Activated CD4-positive, CD25-positive, alpha-beta regulatory T cell treated with anti-CD3 and anti-CD28 coated beads, Interleukin-2, amount 50 U/mL, for 72 hours (primary cell): ENCODE results near the gene RAB42.
"Not testable (repeated sequence)": the region's sequence is repeated elsewhere in the genome, so short reads cannot be mapped to it uniquely, and the experiment has no call there.

ENCODE experiments used
- DNase-seq: peaks from one replicate; pipeline ENCODE4 v3.0.0; 2021

The RAB42 gene

DNA sequence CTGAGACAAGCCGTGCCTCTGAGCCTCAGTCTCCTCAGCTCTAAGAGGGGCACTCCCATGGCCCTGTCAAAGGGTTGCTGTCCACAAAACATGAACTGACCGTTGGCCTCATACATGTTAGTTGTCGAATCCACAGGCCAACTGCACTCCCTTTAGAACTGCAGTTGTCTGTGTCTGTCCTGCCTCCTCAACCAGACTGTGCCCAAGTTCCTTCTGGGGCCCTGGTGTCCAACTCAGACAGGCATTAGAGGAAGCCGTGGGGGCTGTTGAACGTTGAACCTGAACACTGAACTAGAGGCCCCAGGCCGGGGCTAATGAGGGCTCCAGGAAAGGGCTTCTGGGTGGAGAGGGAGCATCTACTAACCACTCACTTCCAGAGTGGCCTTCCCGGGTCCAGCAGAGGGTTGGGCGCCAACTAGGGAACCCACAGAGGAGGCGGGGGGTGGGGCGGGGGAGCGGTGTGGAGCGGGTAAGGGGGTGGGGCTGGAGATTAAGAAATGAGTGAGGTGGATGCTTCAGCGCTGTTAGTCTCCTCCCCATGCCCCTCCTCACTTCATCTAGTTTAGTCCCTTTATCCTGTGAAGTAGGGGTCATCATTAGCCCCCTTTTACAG, at the start of gene RAB42:
RAB42 (plus strand) TSS at position 558 of the 613 bp plus-strand sequence. CDS start 247 bp downstream, outside the sequence.
- DNase-seq = no peak

DNA sequence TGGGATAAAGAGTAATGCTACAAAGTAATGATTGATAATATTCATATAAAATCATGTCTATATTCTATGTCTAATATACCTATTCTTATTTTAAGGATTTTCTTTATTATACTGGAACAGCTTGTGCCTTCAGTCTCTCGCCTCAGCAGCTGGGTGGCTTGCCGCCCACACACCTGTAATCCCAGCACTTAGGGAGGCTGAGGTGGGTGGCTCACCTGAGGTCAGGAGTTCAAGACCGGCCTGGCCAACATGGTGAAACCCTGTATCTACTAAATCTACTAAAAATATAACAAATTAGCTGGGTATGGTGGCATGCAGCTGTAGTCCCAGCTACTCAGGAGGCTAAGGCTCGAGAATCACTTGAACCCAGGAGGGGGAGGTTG, 46.8 kb upstream of the RAB42 start:
- DNase-seq = no peak

- no peak for DNase-seq
These were observed 43.7 kb upstream of the RAB42 start for GRCh38 chr1:28548318-28548717.

DNA sequence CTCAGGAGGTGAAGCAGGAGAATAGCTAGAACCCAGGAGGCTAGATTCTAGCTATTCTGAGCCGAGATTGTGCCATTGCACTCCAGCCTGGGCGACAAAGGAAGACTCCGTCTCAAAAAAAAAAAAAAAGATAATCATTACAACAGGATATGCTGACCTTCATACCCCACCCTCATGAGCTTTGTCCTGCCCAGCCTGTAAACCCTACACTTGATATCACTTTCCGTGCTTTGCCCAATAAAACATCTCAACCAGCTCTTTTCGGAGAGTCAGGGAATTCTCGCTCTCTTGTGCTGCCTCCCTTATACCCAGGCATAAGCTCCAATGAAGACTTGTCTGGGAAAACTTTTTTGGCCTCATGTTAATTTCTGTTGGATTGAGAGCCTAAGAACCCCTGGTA, 40.7 kb upstream of the RAB42 start:
- no peak for DNase-seq

DNA sequence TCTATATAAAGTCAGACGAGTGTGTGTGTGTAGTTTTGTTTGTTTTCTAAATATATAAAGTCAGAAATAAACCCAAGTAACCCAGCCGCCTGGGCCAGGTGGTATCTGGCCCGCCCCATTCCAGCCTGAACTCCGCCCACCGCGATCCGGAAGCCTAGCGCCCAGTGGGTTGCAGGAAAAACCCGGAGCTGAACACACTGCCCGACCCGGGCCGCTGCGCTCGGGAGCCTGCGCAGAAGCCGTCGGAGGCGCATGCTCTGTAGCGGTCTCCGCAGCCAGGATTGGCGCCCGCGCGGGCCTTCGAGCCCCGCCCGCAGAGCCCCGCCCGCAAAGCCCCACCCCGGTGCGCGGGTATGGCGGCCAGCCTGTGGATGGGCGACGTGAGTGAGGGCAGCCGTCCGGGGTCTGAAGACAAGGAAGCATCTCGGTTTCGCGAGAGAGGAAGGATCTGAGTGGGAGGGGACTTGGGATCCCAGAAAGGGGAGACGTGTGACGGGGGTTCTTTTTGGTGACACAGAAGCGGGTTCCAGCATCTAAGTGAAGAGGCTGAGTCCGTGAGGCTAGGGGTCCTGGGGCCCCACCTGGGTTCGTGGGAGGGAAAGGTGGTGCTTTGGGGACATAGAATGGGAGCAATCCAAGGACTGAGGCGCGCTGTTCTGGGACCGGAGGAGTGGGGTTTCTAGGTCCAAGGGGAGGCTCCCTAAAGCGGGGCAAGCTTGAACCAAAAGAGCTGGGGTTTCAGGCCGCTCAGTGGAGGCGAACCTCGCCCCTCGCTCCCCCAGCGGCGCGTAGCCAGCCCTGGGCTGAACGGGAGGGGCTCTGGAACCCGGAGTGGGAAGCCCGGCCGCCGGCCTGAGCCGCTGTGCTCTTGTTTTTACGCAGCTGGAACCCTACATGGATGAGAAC, 39.1 kb upstream of the RAB42 start, which contains the start of gene TRNAU1AP:
TRNAU1AP (plus strand) TSS at position 328 of the 906 bp plus-strand sequence; CDS start at position 354, 26 bp downstream.
- peak; percentile 97 for DNase-seq

DNA sequence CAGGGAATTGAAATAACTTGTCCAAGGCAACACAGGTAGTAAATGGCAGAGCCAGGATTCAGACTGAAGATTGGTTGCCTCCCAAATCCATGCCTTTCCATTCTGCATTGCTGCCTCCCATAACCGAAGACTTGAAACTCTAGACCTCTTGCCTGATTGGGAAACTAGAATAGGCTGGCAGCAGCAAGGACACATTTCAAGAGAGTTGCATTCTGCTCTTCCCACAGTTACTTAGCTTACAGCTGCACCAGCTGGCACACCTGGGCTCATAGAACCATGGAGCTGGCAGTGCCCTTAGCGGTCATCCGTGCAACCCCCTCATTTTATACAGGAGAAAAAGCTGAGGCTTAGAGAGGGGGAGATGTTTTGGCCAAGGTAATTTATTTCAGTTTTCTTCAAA, 31.2 kb upstream of the RAB42 start:
- DNase-seq = no peak

- DNase-seq = no peak
These were observed 27.8 kb upstream of the RAB42 start for GRCh38 chr1:28564310-28564709.

- no peak for DNase-seq
These were observed 27.0 kb upstream of the RAB42 start for GRCh38 chr1:28565040-28565439.

DNA sequence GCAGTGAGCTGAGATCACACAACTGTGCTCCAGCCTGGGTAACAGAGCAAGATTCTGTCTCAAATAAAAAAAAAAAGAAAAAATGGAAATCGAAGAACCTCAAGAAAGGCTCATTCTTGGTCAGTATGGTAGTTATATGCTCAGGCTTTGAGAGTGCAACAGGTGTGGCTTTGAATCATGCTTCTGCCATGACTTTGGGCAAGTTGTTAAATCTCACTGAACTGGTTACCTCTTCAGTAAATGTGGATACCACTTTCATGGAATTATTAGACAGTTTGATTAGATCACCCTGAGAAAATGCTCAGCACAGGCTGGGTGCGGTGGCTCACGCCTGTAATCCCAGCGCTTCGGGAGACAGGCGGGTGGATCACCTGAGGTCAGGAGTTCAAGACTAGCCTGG, 26.3 kb upstream of the RAB42 start:
- DNase-seq = no peak

GRCh38 chr1:28566931-28567330, 25.1 kb upstream of the RAB42 start:
- DNase-seq = no peak

DNA sequence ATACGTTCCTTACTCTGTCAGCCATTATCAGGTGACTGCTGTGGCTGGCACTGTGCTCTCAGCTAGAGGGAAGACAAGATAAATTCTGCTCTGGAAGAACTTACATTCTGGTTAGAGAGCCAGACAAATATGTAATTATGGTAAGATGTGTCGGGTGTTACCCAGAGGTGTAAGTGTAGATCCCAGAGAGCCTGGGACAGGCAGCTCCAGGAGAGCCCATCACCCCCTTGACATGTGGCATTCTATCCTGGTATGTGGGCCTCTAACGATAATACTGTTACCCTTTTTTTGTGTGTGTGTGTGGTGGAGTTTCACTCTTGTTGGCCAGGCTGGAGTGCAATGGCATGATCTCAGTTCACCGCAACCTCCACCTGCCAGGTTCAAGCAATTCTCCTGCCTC, 20.2 kb upstream of the RAB42 start:
- no peak for DNase-seq

DNA sequence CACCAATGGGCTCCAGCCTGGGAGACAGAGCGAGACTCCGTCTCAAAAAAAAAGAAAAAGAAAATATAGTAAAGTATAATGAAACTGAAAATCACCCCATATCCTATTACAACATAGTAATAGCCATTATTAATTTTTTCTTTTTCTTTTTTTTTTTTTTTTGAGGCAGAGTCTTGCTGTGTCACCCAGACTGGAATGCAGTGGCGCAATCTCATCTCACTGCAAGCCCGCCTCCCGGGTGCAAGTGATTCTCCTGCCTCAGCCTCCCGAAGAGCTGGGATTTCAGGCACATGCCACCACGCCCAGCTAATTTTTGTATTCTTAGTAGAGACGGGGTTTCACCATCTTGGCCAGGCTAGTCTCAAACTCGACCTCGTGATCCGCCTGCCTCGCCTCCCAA, 19.2 kb upstream of the RAB42 start:
- not testable (repeated sequence) for DNase-seq

DNA sequence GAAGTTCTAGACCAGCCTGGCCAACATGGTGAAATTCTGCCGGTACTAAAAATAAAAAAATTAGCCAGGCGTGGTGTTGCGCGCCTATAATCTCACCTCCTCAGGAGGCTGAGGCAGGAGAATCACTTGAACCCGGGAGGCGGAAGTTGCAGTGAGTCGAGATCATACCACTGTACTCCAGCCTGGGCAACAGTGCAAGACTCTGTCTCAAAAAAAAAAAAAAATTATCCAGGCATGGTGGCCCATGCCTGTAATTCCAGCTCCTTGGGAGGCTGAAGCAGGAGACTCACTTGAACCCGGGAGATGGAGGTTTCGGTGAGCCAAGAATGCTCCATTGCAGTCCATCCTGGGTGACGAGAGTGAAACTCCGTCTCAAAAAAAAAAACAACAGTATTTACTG, 18.5 kb upstream of the RAB42 start:
- no peak for DNase-seq

GRCh38 chr1:28577052-28577678, 14.9 kb upstream of the RAB42 start:
- no peak for DNase-seq

- DNase-seq = no peak
These were observed 14.1 kb upstream of the RAB42 start for GRCh38 chr1:28577738-28578536.

- no peak for DNase-seq
These were observed 13.3 kb upstream of the RAB42 start for GRCh38 chr1:28578696-28579218.

- no peak for DNase-seq
These were observed 12.7 kb upstream of the RAB42 start for GRCh38 chr1:28579401-28579800.

- no peak for DNase-seq
These were observed 11.1 kb upstream of the RAB42 start for GRCh38 chr1:28580722-28581530.

GRCh38 chr1:28581531-28582247, 10.4 kb upstream of the RAB42 start:
- DNase-seq = peak; percentile 93

- no peak for DNase-seq
These were observed 9.8 kb upstream of the RAB42 start for GRCh38 chr1:28582248-28582615.
